GM11168 (cell line): ENCODE data around the gene SOWAHA.
"Not testable (repeated sequence)": the region's sequence is repeated elsewhere in the genome, so short reads cannot be mapped to it uniquely, and the experiment has no call there.

Source experiments
- in situ Hi-C: fragments of 300-500 bp; cut with MboI; formaldehyde crosslinking; loops from one replicate; pipeline ENCODE4 v1.12.0; 2022; ENCODE audit warnings: low sequenced_read_pairs; ENCODE audit not compliant: unreplicated experiment

Gene SOWAHA

DNA sequence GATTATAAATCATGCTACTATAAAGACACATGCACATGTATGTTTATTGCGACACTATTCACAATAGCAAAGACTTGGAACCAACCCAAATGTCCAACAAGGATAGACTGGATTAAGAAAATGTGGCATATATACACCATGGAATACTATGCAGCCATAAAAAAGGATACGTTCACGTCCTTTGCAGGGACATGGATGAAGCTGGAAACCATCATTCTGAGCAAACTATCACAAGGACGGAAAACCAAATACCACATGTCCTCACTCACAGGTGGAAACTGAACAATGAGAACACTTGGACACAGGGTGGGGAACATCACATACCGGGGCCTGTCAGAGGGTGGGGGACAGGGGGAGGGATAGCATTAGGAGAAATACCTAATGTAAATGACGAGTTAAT lies 7.2 kb upstream of the SOWAHA start:
- in situ Hi-C loops, result not testable (repeated sequence)

DNA sequence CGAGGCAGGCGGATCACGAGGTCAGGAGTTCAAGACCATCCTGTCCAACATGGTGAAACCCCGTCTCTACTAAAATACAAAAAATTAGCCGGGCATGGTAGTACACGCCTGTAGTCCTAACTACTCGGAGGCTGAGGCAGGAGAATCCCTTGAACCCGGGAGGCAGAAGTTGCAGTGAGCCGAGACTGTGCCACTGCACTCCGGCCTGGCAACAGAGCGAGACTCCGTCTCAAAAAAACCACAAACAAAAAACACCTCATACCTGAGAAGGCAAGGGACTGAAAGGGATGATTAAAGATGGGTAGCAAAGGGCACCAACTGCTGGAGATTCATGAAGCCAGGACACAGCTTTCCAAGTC lies 6.3 kb upstream of the SOWAHA start:
- in situ Hi-C loops, result not testable (repeated sequence)

DNA sequence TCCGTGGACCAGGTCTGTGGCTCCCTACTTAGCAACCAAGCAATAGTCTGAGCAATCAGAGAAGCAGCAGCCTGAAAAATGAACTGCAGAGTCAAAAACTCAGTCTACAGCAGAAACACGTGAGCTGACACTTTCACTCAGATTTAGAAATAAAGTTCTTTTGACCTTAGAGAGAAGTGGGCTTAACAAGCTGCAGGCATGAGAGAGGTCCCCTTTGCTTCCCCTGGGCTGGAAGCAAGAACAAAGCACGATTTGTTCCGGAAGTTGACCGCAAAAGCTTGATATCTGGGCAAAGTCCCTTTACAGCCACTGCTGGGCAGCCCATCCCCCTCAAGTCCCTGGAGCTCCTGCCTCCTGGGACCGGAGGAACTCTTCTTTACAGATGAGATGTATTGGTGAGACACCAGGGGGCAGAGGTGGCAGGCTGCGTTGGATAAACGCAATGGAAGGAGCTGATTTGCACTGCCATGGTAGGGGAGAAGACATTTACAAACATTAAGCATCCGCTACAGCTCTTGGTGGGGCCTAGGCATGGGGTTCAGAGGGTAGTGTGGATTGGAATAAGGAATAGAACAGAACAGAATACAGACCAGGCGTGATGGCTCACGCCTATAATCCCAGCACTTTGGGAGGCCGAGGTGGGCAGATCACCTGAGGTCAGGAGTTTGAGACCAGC lies 5.8 kb upstream of the SOWAHA start:
- in situ Hi-C loops, result no loop called here

DNA sequence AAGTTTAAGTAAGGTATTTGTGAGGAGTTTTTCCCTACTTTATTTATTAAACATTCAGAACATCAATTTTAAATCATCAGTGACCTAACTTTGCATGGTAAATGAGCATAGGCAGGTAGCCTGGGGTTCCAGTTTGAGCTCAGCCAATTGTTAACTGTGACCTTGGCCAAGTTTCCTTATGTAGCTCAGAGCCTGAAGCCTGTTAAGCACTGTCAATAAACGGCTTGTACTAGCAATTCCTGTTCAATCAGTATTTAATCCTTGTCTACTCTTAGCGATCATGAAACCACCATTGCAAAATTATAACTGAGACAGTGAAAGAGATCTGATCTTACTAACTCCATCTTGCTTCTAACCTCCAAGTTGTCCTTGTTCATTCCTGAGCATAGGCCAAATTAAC lies 4.7 kb upstream of the SOWAHA start:
- in situ Hi-C loops, result no loop called here

DNA sequence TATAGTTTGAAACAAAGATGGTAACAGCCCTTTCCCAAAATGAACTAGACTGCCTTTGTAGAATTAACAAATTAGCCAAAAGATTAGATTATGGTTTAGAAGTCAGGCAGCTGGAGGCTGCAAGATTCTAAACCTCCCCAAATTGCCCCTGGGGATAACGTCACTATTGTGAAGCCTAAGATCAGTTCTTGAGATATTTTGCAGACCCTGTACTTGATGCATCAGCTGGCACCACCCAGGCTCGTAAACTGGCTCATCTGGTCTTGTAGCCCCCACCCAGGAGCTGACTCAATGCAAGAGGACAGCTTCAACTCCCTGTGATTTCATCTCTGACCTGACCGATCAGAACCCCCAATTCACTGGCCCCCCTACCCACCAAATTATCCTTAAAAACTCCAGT lies 4.2 kb upstream of the SOWAHA start:
- in situ Hi-C loops, result no loop called here

DNA sequence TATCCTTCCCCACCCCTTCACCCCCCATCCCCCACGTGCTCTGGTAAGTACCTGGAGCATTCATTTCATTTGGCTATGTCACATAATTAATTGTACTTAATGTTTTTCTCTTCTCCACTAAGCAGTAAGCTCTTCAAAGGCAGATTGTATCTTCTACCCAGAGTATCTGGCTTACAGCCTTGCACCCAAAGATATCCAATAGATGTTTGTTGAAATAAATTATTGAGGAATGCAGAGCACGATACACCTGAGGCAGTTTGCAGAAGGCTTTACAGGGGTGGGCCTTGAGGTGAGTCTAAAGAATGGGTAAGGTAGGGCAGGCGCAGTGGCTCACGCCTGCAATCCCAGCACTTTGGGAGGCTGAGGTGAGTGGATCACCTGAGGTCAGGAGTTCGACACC lies 2.5 kb upstream of the SOWAHA start:
- in situ Hi-C loops, result loop anchor here (10.0 kb wide), 1 partner anchor 286 kb away; no protein-coding TSS in a partner anchor

DNA sequence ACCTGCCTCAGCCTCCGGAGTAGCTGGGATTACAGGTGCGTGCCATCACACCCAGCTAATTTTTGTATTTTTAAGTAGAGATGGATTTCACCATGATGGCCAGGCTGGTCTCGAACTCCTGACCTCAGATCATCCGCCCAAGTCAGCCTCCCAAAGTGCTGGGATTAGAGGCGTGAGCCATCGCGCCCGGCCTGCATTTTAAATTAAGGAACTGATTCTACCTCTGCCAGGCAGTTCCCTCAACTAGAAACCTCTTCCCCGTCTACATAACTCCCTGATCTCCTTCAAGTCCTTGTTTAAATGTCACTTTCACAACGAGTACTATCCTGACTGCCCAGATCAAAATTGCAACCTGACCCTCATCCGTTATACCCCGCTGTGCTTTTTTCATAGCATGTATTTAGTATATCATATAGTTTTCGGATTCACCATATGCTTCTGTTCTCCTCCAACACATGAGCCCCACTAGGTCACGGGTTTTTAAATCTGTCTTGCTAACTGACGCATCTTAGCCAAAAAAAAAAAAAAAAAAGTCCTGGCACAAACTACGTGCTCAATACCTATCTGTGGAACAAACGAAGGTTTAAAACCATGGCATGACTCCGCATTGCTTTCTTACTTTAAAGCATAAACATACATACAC lies 858 bp upstream of the SOWAHA start:
- in situ Hi-C loops, result loop anchor here (10.0 kb wide), 1 partner anchor 287 kb away; no protein-coding TSS in a partner anchor

DNA sequence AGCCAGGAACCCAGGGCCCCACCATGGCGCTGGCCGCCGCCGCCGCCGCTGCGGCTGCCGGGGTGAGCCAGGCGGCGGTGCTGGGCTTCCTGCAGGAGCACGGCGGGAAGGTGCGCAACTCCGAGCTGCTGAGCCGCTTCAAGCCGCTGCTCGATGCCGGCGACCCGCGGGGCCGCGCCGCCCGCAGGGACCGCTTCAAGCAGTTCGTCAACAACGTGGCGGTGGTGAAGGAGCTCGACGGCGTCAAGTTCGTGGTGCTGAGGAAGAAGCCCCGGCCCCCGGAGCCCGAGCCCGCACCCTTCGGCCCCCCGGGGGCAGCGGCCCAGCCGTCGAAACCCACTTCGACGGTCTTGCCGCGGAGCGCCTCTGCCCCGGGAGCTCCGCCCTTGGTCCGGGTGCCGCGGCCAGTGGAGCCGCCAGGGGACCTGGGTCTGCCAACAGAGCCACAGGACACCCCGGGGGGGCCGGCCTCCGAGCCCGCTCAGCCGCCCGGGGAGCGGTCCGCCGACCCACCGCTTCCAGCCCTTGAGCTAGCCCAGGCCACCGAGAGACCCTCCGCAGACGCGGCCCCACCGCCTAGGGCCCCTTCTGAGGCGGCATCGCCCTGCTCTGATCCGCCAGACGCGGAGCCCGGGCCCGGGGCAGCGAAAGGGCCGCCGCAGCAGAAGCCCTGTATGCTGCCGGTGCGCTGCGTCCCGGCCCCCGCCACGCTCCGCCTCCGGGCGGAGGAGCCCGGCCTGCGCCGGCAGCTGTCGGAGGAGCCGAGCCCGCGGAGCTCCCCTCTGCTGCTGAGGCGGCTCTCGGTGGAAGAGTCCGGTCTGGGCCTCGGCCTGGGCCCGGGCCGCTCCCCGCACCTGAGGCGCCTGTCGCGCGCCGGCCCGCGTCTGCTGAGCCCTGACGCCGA lies 749 bp downstream of the SOWAHA start:
- in situ Hi-C loops, result loop anchor here (10.0 kb wide), 1 partner anchor 289 kb away; no protein-coding TSS in a partner anchor

DNA sequence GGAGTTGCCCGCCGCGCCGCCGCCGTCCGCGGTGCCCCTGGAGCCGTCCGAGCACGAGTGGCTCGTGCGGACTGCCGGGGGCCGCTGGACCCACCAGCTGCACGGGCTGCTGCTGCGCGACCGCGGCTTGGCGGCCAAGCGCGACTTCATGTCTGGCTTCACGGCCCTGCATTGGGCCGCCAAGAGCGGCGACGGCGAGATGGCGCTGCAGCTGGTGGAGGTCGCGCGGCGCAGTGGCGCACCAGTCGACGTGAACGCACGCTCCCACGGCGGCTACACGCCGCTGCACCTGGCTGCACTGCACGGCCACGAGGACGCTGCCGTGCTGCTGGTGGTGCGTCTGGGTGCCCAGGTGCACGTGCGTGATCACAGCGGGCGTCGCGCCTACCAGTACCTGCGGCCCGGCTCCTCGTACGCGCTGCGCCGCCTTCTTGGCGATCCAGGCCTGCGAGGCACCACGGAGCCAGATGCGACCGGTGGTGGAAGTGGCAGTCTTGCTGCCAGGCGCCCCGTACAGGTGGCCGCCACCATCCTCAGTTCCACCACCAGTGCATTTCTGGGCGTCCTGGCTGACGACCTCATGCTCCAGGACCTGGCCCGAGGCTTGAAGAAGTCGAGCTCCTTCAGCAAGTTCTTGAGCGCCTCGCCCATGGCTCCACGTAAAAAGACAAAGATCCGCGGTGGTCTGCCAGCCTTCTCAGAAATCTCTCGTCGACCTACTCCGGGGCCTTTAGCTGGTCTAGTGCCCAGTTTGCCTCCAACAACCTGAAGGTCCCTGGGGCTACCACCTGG lies 1.6 kb downstream of the SOWAHA start:
- in situ Hi-C loops, result loop anchor here (10.0 kb wide), 1 partner anchor 290 kb away; no protein-coding TSS in a partner anchor

DNA sequence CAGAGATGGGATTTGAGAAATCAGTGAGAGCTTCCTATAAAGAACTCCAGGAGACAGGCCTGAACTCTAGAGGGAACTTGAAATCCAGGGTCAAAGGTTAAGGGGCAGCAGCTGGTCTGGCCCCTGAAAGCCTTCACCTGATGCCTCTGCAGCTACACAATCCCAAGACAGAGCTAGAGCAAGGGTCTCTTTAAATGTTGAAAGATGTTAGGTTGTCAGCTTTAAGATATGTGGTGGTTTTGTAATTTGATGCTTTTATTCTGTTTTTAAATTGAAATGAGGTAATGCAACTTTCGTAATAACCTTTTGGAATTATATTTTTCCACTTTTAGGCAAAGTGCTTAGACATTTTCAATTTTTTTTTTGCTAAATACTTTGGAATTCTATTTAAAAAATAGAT lies 2.4 kb downstream of the SOWAHA start:
- in situ Hi-C loops, result loop anchor here (10.0 kb wide), 1 partner anchor 291 kb away; no protein-coding TSS in a partner anchor

DNA sequence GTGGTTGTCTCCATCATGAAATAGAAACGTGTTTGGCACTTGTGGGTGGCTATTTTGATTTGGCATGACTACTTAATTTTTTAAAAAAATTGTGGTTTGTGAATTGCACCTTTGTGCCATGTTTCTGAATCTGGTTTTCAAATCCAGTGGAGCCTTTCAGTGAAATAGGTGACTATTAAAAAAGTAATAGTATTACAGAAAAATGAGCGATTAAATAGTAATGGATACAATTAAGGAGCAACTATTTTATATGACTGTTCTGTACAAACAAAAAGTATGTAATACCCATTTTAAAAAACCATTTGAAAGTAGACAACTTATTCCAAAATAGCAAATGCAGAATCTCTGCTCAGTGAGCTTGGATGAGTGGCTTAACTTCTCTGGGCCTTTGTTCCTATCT lies 3.0 kb downstream of the SOWAHA start:
- in situ Hi-C loops, result loop anchor here (10.0 kb wide), 1 partner anchor 291 kb away; no protein-coding TSS in a partner anchor

DNA sequence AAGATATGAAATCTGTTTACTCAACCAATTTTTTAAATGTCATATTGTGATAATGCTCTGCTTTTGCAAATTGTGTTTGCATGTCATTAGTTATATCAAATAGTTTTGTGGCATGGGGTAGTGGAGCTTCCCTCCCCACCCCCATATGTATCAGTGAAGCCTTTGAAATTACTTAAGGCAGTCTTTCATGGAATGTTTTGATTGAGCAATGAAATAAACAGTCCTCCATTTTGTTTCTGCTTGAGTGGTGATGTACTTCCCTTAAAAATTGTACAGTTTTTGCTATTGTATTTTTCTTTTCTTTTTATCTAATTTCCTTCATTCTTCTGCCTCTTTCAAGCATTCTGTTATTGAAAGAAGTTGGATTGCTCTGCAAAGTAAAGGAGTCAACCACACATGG lies 3.5 kb downstream of the SOWAHA start:
- in situ Hi-C loops, result loop anchor here (10.0 kb wide), 1 partner anchor 292 kb away; no protein-coding TSS in a partner anchor

DNA sequence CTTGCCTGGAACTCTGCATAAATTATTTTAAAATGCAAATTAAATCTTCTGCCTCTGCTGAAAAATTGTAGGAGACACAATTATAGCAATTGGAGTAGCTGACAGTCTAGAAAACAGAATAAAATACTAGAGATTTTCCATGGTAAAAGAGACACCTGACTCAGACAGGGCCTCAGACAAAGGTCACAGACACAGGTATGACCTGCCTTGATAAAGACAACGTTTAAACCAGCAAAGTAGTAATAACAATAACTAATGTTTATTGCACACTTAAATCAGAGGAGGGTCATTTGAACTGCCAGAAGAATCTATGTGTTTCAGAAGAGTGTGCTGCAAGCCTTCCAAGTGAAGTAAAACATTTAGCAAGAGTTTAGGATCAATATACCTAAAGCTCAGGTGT lies 3.9 kb downstream of the SOWAHA start:
- in situ Hi-C loops, result loop anchor here (10.0 kb wide), 1 partner anchor 292 kb away; no protein-coding TSS in a partner anchor

DNA sequence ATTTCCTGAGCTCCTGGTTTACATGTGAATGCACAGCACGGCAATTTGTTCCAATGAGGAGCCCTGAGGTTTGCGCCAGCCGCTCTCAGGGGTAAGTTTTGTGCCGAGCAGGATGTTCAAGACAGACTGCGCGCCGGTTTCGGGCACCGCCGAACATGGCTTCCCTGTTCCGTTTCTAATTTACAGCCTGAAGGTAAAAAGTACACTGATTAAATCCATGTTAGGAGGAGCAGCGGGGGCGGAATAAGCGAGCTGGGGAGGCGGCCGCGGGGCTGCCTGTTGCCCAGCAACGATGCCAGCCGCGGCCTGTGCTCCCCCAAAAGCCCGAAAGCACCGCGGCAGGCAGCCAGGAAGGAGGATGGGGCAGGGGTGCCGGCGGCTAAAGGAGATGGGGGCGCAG lies 6.4 kb downstream of the SOWAHA start:
- in situ Hi-C loops, result loop anchor here (10.0 kb wide), 1 partner anchor 295 kb away; no protein-coding TSS in a partner anchor

DNA sequence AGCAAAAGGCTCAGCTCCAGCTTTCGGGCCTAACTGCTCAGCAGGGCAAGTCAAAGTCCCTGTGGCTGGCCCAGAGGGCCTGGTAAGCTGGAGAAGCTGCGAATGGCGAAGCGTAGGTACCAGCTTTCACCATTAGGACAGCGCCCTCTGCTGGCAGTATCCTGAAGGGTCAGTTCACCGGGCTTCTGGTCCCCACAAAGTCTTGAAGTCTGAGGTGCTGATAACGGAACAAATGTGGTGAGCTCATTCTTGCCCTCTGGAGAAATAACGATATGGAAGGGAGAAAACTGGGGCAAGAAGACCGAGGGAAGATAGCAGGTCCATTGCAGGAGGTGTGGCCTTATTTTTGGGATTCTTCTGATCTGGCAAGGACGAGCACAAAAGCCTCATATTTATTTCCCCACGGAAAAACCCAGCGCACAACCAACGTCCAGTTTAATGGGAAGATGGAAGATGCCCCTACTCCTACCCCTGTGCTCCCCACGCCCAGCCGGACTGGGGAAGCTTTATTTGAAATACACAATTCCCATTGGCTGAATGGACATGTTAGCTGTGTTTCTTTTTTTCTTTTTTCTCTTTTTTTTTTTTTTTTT lies 7.2 kb downstream of the SOWAHA start:
- in situ Hi-C loops, result loop anchor here (10.0 kb wide), 1 partner anchor 435 kb away; no protein-coding TSS in a partner anchor

DNA sequence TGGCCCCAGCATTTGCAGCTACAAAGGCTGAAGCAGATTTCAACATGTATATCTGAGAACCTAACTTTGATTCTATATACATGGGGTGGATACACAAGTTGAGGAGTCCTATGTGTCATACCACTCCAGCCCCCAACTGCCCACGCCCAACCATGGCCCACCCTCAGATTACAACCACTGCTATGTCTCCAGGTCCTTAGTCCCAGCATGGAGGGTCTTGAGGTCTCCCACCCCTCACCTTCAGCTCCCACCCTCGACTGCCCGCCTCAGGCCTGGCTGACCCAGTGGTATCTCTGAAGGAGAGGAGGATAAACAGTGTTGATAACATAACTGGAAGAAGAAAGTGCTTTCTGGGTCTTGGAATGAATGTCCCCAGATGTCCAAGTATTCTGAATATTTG lies 8.2 kb downstream of the SOWAHA start:
- in situ Hi-C loops, result loop anchor here (10.0 kb wide), 1 partner anchor 437 kb away; no protein-coding TSS in a partner anchor

DNA sequence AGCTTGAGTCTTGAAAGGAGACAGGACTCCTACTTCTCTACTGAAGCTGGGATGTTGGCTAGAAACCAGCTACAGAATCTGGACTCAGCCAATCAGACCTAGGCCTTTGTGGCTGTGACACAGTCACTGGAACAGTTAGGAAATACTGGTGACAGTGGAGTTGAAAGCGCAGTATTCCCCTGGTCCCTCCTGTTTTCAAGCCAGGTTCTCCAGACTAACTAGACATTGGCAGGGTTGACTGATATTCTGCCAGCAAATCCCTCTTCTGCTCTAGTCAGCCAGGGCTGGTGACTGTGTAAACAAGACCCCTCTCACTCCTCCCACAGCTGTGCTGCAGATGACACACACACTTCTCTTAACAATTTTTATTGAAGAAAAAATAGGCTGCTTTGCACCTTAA lies 8.7 kb downstream of the SOWAHA start:
- in situ Hi-C loops, result loop anchor here (10.0 kb wide), 1 partner anchor 437 kb away; no protein-coding TSS in a partner anchor

DNA sequence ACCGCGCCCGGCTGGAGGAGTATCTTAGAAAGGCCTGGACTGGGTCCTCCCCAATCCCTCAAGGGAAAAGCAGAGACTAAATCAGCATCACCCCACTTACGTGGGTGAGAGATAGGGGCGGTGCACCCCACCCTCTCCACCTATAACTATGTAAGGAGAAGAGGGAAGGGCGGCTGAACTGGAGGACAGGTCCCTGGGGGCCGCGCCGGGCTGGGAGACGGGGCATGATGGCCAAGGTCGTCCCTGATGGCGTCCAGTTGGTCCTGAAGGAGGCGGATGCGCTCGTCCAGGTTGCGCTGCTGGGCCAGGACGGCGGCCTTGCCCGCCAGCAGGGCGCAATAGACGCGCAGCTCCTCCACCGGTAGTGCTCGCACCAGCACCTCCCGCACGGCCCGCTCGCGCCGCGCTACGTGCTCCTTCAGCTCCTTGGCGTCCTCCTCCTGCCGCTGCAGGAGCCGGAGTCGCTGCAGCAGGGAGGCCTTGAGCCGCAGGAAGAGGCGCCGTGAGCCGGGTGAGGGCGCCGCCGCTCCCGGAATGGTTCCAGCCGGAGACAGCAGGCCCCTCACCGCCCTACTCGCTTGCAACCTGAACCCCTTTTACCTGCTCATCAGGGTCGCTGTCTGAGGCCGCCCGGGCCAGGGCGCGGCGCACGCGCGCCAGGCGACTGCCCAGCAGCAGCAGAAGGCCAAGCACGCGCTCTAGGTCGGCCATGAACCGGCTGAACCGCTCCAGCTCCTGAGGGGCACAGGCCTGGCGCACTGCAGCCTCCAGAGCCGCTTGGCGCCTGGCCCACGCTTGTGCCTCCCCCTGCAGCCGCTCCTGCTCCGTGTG lies 9.8 kb downstream of the SOWAHA start:
- in situ Hi-C loops, result loop anchor here (10.0 kb wide), 1 partner anchor 438 kb away; no protein-coding TSS in a partner anchor
